Limb (tissue), 2 donors: ENCODE results near the gene STRN3.
"Not testable (repeated sequence)": the region's sequence is repeated elsewhere in the genome, so short reads cannot be mapped to it uniquely, and the experiment has no call there.

Experiments
- DNase-seq, 2 donors: peaks; one replicate each; pipeline ENCODE4 v3.0.0-alpha.2; 2016; ENCODE audit errors: extremely low spot score in 2 of 2

Gene STRN3

GRCh38 chr14:31026077-31026449 is at the start of gene STRN3:
STRN3 (minus strand) TSS chr14:31026379; CDS start chr14:31026185, 194 bp downstream.
- DNase-seq: no peak

- DNase-seq: no peak
Measured at GRCh38 chr14:31075144-31075543, 49.0 kb upstream of the STRN3 start.

GRCh38 chr14:31071151-31071550 is 45.0 kb upstream of the STRN3 start:
- DNase-seq: no peak

GRCh38 chr14:31070431-31070830 is 44.3 kb upstream of the STRN3 start:
- no peak for DNase-seq

GRCh38 chr14:31069343-31069742 is 43.2 kb upstream of the STRN3 start:
- DNase-seq: no peak

- DNase-seq: no peak
Measured at GRCh38 chr14:31068235-31068634, 42.1 kb upstream of the STRN3 start.

- not testable (repeated sequence) for DNase-seq
Measured at GRCh38 chr14:31062908-31063307, 36.7 kb upstream of the STRN3 start.

GRCh38 chr14:31060253-31060875 is 34.2 kb upstream of the STRN3 start:
- no peak for DNase-seq

GRCh38 chr14:31059152-31059924 is 33.2 kb upstream of the STRN3 start:
- DNase-seq: no peak

- no peak for DNase-seq
Measured at GRCh38 chr14:31057701-31058364, 31.7 kb upstream of the STRN3 start.

- no peak for DNase-seq
Measured at GRCh38 chr14:31057035-31057434, 30.9 kb upstream of the STRN3 start.

GRCh38 chr14:31052905-31053586 is 26.9 kb upstream of the STRN3 start:
- DNase-seq: not testable (repeated sequence)

- DNase-seq: no peak
Measured at GRCh38 chr14:31051511-31051910, 25.3 kb upstream of the STRN3 start.

- DNase-seq: no peak
Measured at GRCh38 chr14:31051023-31051422, 24.8 kb upstream of the STRN3 start.

GRCh38 chr14:31047503-31047902 is 21.3 kb upstream of the STRN3 start:
- no peak for DNase-seq

- no peak for DNase-seq
Measured at GRCh38 chr14:31045501-31046080, 19.4 kb upstream of the STRN3 start.

- no peak for DNase-seq
Measured at GRCh38 chr14:31043379-31043778, 17.2 kb upstream of the STRN3 start.

- not testable (repeated sequence) for DNase-seq
Measured at GRCh38 chr14:31042893-31043292, 16.7 kb upstream of the STRN3 start.

- no peak for DNase-seq
Measured at GRCh38 chr14:31042300-31042699, 16.1 kb upstream of the STRN3 start.

- DNase-seq: no peak
Measured at GRCh38 chr14:31038521-31039166, 12.5 kb upstream of the STRN3 start.

- no peak for DNase-seq
Measured at GRCh38 chr14:31037709-31038221, 11.6 kb upstream of the STRN3 start.
